Measurements from ENCODE around the gene TCP11.

The TCP11 gene

GRCh38 chr6:35141007-35141655 lies at the start of gene TCP11:
TSS of gene TCP11 (minus strand) at chr6:35141339. CDS start at chr6:35140870, 469 bp downstream.
- no peak for DNase-seq

- DNase-seq: no peak
Observed at GRCh38 chr6:35190306-35190705, 49.2 kb upstream of the TCP11 start.

- DNase-seq: no peak
Observed at GRCh38 chr6:35188886-35189285, 47.7 kb upstream of the TCP11 start.

GRCh38 chr6:35186571-35186970 lies 45.4 kb upstream of the TCP11 start:
- DNase-seq: no peak

GRCh38 chr6:35185971-35186370 lies 44.8 kb upstream of the TCP11 start:
- DNase-seq: no peak

- no peak for DNase-seq
Observed at GRCh38 chr6:35185302-35185681, 44.2 kb upstream of the TCP11 start.

- DNase-seq: no peak
Observed at GRCh38 chr6:35184580-35185301, 43.6 kb upstream of the TCP11 start.

- DNase-seq: no peak
Observed at GRCh38 chr6:35183935-35184334, 42.8 kb upstream of the TCP11 start.

GRCh38 chr6:35183281-35183680 lies 42.1 kb upstream of the TCP11 start:
- DNase-seq: no peak

- no peak for DNase-seq
Observed at GRCh38 chr6:35181933-35182612, 40.9 kb upstream of the TCP11 start.

GRCh38 chr6:35181308-35181932 lies 40.3 kb upstream of the TCP11 start:
- no peak for DNase-seq

- DNase-seq: no peak
Observed at GRCh38 chr6:35179901-35180535, 38.9 kb upstream of the TCP11 start.

GRCh38 chr6:35178932-35179832 lies 38.0 kb upstream of the TCP11 start:
- no peak for DNase-seq

GRCh38 chr6:35178012-35178411 lies 36.9 kb upstream of the TCP11 start:
- DNase-seq: no peak

- no peak for DNase-seq
Observed at GRCh38 chr6:35177596-35177995, 36.5 kb upstream of the TCP11 start.

GRCh38 chr6:35177157-35177556 lies 36.0 kb upstream of the TCP11 start:
- no peak for DNase-seq

- no peak for DNase-seq
Observed at GRCh38 chr6:35176301-35177024, 35.3 kb upstream of the TCP11 start.

- no peak for DNase-seq
Observed at GRCh38 chr6:35174501-35174900, 33.4 kb upstream of the TCP11 start.

- DNase-seq: no peak
Observed at GRCh38 chr6:35174088-35174434, 32.9 kb upstream of the TCP11 start.

- no peak for DNase-seq
Observed at GRCh38 chr6:35173427-35174087, 32.4 kb upstream of the TCP11 start.

GRCh38 chr6:35173044-35173426 lies 31.9 kb upstream of the TCP11 start:
- no peak for DNase-seq

Data from midbrain (tissue), 1 donor.